Measurements from ENCODE around the gene ARID4A.
"Not testable (repeated sequence)": the region's sequence is repeated elsewhere in the genome, so short reads cannot be mapped to it uniquely, and the experiment has no call there.

Gene ARID4A

GRCh38 chr14:58292187-58292586 is 6.2 kb upstream of the ARID4A start:
- DNase-seq = no peak

- DNase-seq = no peak
Measured at GRCh38 chr14:58294201-58294600, 4.2 kb upstream of the ARID4A start.

- DNase-seq = peak; percentile 21
Measured at GRCh38 chr14:58296726-58297125, 1.6 kb upstream of the ARID4A start.

- DNase-seq = no peak
Measured at GRCh38 chr14:58297412-58297761, 968 bp upstream of the ARID4A start.

- peak; percentile 100 for DNase-seq
Measured at GRCh38 chr14:58297762-58298476, 436 bp upstream of the ARID4A start.

GRCh38 chr14:58299401-58300330 is 1.3 kb downstream of the ARID4A start:
- peak; percentile 70 for DNase-seq

GRCh38 chr14:58301416-58301815 is 3.1 kb downstream of the ARID4A start:
- DNase-seq = no peak

- no peak for DNase-seq
Measured at GRCh38 chr14:58305730-58306129, 7.4 kb downstream of the ARID4A start.

GRCh38 chr14:58307597-58308316 is 9.4 kb downstream of the ARID4A start:
- no peak for DNase-seq

GRCh38 chr14:58309086-58309485 is 10.7 kb downstream of the ARID4A start:
- no peak for DNase-seq

- DNase-seq = no peak
Measured at GRCh38 chr14:58313699-58314098, 15.3 kb downstream of the ARID4A start.

GRCh38 chr14:58315606-58316005 is 17.3 kb downstream of the ARID4A start:
- DNase-seq = no peak

GRCh38 chr14:58327019-58327418 is 28.7 kb downstream of the ARID4A start:
- DNase-seq = no peak

GRCh38 chr14:58331111-58331510 is 32.8 kb downstream of the ARID4A start:
- peak; percentile 98 for DNase-seq

- no peak for DNase-seq
Measured at GRCh38 chr14:58332561-58332960, 34.2 kb downstream of the ARID4A start.

GRCh38 chr14:58339666-58340065 is 41.3 kb downstream of the ARID4A start:
- DNase-seq = not testable (repeated sequence)

- no peak for DNase-seq
Measured at GRCh38 chr14:58341152-58341748, 42.9 kb downstream of the ARID4A start.

- DNase-seq = not testable (repeated sequence)
Measured at GRCh38 chr14:58343535-58343934, 45.2 kb downstream of the ARID4A start.

- DNase-seq = no peak
Measured at GRCh38 chr14:58353516-58354299, 55.4 kb downstream of the ARID4A start.

GRCh38 chr14:58354808-58355207 is 56.5 kb downstream of the ARID4A start:
- DNase-seq = no peak

GRCh38 chr14:58356268-58356667 is 57.9 kb downstream of the ARID4A start:
- no peak for DNase-seq

GRCh38 chr14:58362272-58362671 is 63.9 kb downstream of the ARID4A start:
- DNase-seq = not testable (repeated sequence)

Data from eye (tissue), 1 donor.